Calu3 (cell line): ENCODE results near the gene FIZ1. TPM values are rescaled to one million over a fixed set of nuclear protein-coding genes. Genes with fewer than 3 reads are reported as not detected.

Experiments used
- BruUV-seq: library from RNA; stranded (reverse); fragments of 400-500 nt; replicated peaks from 2 replicates; lab custom pipeline; 2021; lab: Mats Ljungman, UMichigan
- CTCF ChIA-PET: fragments of 300-600 bp; sonication (Branson Sonifier 250); formaldehyde crosslinking; loops from one replicate; lab custom pipeline; 2022; ENCODE audit warnings: antibody characterized with exemption; lab: Charles Lee
- DNase-seq: peaks from one replicate; pipeline ENCODE4 v3.0.0; 2022
- H3K27ac Mint-ChIP-seq: one replicate; pipeline ENCODE4 v1.8.0; 2022; ENCODE audit warnings: mixed read lengths; ENCODE audit not compliant: unreplicated experiment
- H3K27me3 Mint-ChIP-seq: one replicate; pipeline ENCODE4 v1.8.0; 2022; ENCODE audit warnings: mixed read lengths; ENCODE audit not compliant: unreplicated experiment
- H3K36me3 Mint-ChIP-seq: one replicate; pipeline ENCODE4 v1.8.0; 2022; ENCODE audit warnings: mild to moderate bottlenecking, moderate library complexity, mixed read lengths; ENCODE audit not compliant: insufficient read depth, unreplicated experiment
- H3K4me1 Mint-ChIP-seq: one replicate; pipeline ENCODE4 v1.8.0; 2022; ENCODE audit warnings: mild to moderate bottlenecking, low read depth, mixed read lengths; ENCODE audit not compliant: unreplicated experiment
- H3K4me3 Mint-ChIP-seq: one replicate; pipeline ENCODE4 v1.8.0; 2022; ENCODE audit warnings: mild to moderate bottlenecking, low read depth, moderate library complexity, mixed read lengths; ENCODE audit not compliant: unreplicated experiment
- H3K9me3 Mint-ChIP-seq: one replicate; pipeline ENCODE4 v1.8.0; 2022; ENCODE audit warnings: low read depth, mixed read lengths; ENCODE audit not compliant: unreplicated experiment
- CTCF ChIP-seq: fragments of 200-600 bp; IDR thresholded peaks from one replicate; pipeline ENCODE4 v1.8.0; 2022; ENCODE audit warnings: antibody characterized with exemption; ENCODE audit not compliant: unreplicated experiment
- intact Hi-C: fragments of 100-400 bp; cut with micrococcal nuclease; formaldehyde crosslinking; loops from one replicate; pipeline ENCODE4 v1.10.0; 2022; ENCODE audit not compliant: unreplicated experiment
- total RNA-seq: library from RNA; stranded (reverse); gene quantifications from 2 replicates; pipeline ENCODE4 v1.2.3, GENCODE V29; 2022

FIZ1 gene
- total RNA-seq, 1 experiment from 2014 or later, result 18.6 TPM

DNA sequence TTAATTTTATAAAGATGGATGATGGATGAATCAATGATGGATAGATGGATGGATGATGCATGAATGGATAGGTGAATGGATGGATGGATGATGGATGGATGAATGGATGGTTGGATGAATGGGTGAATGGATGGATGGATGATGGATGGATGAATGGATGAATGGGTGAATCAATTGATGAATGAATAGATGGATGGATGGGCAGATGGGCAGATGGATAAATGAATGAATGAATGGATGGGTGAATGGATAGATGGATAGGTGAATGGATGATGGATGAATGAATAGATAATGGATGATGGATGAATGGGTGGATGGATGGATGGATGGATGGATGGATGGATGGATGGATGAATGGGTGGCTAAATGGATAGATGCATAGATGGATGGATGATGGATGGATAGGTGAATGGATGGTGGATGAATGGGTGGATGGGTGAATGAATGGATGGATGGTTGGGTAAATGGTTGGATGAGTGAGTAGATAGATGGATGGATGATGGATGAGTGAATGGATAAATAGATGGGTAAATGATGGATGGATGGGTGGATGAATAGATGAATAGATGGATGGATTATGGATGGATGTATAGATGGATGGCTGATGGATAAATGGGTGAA lies 31.5 kb downstream of the FIZ1 start:
- intact Hi-C loops, result no loop called here
- no peaks in the 10 kb centered on the region for H3K36me3 Mint-ChIP-seq
- no peaks in the 10 kb centered on the region for H3K9me3 Mint-ChIP-seq
- H3K27me3 Mint-ChIP-seq, result peaks cover 27% of the 10 kb centered on the region
- TF ChIP-seq CTCF, result no peak
- CTCF ChIA-PET, result no interaction called here
- DNase-seq, result no peak
- no peak overlapping the region for H3K4me3 Mint-ChIP-seq
- no peak overlapping the region for H3K27ac Mint-ChIP-seq
- H3K4me1 Mint-ChIP-seq, result no peaks in the 10 kb centered on the region
- BruUV-seq, result no TSS peak

- Mint-ChIP-seq H3K4me3 (no peak overlapping the region), H3K9me3 (no peaks in the 10 kb centered on the region), H3K27me3 (peaks cover 27% of the 10 kb centered on the region), H3K36me3 (no peaks in the 10 kb centered on the region), H3K4me1 (no peaks in the 10 kb centered on the region), H3K27ac (no peak overlapping the region)
- no peak for DNase-seq
- CTCF ChIA-PET, result interaction anchor here (1.1 kb wide), 1 partner anchor 19 kb away, joined by 3 read pairs; no protein-coding TSS in a partner anchor
- no TSS peak for BruUV-seq
- intact Hi-C loops, result no loop called here
- TF ChIP-seq CTCF, result no peak
Measured at GRCh38 chr19:55566823-55567222, 32.5 kb downstream of the FIZ1 start.

DNA sequence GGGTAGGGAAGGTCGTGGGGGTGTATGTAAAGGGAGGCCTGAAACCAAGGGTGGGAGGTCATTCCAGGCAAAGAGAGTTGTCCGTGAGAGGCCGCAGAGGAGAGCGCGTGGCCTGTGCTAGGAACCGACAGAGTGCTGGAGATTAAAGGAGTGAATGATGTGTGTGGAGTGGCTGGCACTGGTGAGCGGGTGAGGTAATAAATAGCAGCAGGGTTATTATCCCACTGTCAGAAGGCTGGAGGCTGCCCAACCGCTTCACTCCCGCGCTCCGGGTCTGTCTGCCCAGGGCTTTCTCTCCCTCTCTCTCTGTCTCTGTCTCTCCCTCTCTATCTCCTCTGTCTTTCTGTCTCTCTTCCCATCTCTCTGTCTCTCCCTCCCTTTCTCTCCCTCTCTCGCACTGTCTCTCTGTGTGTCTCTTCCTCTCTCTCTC lies 36.0 kb downstream of the FIZ1 start:
- no TSS peak for BruUV-seq
- TF ChIP-seq CTCF, result no peak
- intact Hi-C loops, result no loop called here
- no peaks in the 10 kb centered on the region for H3K9me3 Mint-ChIP-seq
- no peak for DNase-seq
- H3K27me3 Mint-ChIP-seq, result peaks cover 34% of the 10 kb centered on the region
- CTCF ChIA-PET, result no interaction called here
- no peak overlapping the region for H3K27ac Mint-ChIP-seq
- H3K36me3 Mint-ChIP-seq, result no peaks in the 10 kb centered on the region
- no peaks in the 10 kb centered on the region for H3K4me1 Mint-ChIP-seq
- no peak overlapping the region for H3K4me3 Mint-ChIP-seq

DNA sequence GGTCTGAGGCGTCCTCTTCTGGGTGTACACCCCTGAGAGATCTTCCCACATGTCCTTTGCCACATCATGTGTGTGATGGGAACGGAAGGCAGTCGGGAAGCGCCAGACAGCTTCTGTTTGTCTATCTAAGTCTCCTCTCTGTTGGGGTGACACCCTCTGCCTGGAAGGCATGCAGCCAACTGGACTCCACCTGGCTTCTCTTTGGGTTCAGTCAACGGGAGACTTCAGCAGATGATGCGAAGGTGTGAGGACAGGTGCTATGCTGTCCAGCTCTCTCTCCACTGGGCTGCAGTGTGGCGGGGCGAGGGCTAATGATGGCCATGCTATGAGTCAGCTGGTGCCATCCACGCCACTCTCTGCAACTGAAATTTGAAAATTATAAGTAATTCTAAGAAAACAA lies 39.6 kb downstream of the FIZ1 start:
- BruUV-seq, result no TSS peak
- Mint-ChIP-seq H3K27me3 (peaks cover 26% of the 10 kb centered on the region), H3K36me3 (no peaks in the 10 kb centered on the region), H3K4me3 (no peak overlapping the region), H3K9me3 (no peaks in the 10 kb centered on the region), H3K27ac (no peak overlapping the region), H3K4me1 (no peaks in the 10 kb centered on the region)
- no peak for DNase-seq
- CTCF ChIA-PET, result interaction anchor here (0.6 kb wide), 1 partner anchor 21 kb away, joined by 3 read pairs; no protein-coding TSS in a partner anchor
- no peak for TF ChIP-seq CTCF
- intact Hi-C loops, result no loop called here
